DND-41 (cell line): ENCODE data around the gene ADRA2B.

Experiments
- ATAC-seq: fragments of 200-7000 bp; cut with Tn5 transposase; 3 replicates; pipeline ENCODE4 v1.9.1; 2021; ENCODE audit warnings: low read depth; ENCODE audit not compliant: insufficient read depth
- DNase-seq: peaks from one replicate; pipeline ENCODE4 v3.0.0-alpha.2; 2020
- H2AFZ ChIP-seq: 2 replicates; pipeline ENCODE4 v1.6.0; 2012; ENCODE audit warnings: low read depth, low read length
- H3K27ac ChIP-seq: 2 replicates; pipeline ENCODE4 v1.5.1; 2012; ENCODE audit warnings: low read length, inconsistent platforms
- H3K27me3 ChIP-seq: fragments of 200-600 bp; sonication (generic); 2 replicates; pipeline ENCODE4 v1.6.0; 2012; ENCODE audit warnings: low read length, mild to moderate bottlenecking, inconsistent platforms; ENCODE audit not compliant: insufficient read depth, poor library complexity
- H3K36me3 ChIP-seq: 2 replicates; pipeline ENCODE4 v1.5.1; 2012; ENCODE audit warnings: low read length, inconsistent platforms; ENCODE audit not compliant: insufficient read depth
- H3K4me1 ChIP-seq: 2 replicates; pipeline ENCODE4 v1.5.1; 2012; ENCODE audit warnings: mild to moderate bottlenecking, low read length; ENCODE audit not compliant: insufficient read depth
- H3K4me2 ChIP-seq: 2 replicates; pipeline ENCODE4 v1.6.0; 2012; ENCODE audit warnings: mild to moderate bottlenecking, moderate library complexity, low read length, inconsistent platforms; ENCODE audit not compliant: insufficient read depth
- H3K4me3 ChIP-seq, 2 experiments: fragments of 200-600 bp in 1 of 2; shearing (Covaris generic) in 1 of 2; 2 replicates each; pipeline ENCODE4 v1.5.1; 2012 to 2016; ENCODE audit warnings: inconsistent platforms in 2 of 2, low read length in 2 of 2, mild to moderate bottlenecking in 2 of 2, low read depth in 1 of 2, moderate library complexity in 1 of 2
- H3K79me2 ChIP-seq: 2 replicates; pipeline ENCODE4 v1.6.0; 2012; ENCODE audit warnings: low read length, inconsistent platforms; ENCODE audit not compliant: insufficient read depth
- H3K9ac ChIP-seq: 2 replicates; pipeline ENCODE4 v1.6.0; 2012; ENCODE audit warnings: low read depth, mild to moderate bottlenecking, inconsistent platforms, low read length, moderate library complexity
- H3K9me3 ChIP-seq: 2 replicates; pipeline ENCODE4 v1.5.1; 2012; ENCODE audit warnings: low read length, moderate library complexity, mild to moderate bottlenecking, inconsistent platforms; ENCODE audit not compliant: insufficient read depth, severe bottlenecking
- H4K20me1 ChIP-seq: 2 replicates; pipeline ENCODE4 v1.6.0; 2012; ENCODE audit warnings: low read length; ENCODE audit not compliant: insufficient read depth
- EZH2 ChIP-seq: IDR thresholded peaks from 3 replicates; pipeline ENCODE4 v1.6.1; 2012; ENCODE audit warnings: borderline replicate concordance, low read depth, mild to moderate bottlenecking, moderate library complexity, low read length, inconsistent platforms; ENCODE audit not compliant: severe bottlenecking
- TF ChIP-seq, protein P1 (sequence below): IDR thresholded peaks from 2 replicates; pipeline ENCODE4 v1.5.1; 2012; ENCODE audit warnings: borderline replicate concordance, low read length, moderate library complexity, mild to moderate bottlenecking; ENCODE audit not compliant: poor library complexity, severe bottlenecking; ENCODE audit errors: extremely low read depth

The ADRA2B gene

GRCh38 chr2:96145848-96146152 lies 29.4 kb upstream of the ADRA2B start:
- no peak for DNase-seq
- no peak for ATAC-seq
- H3K4me2 ChIP-seq: peak overlapping the region; percentile 75
- H3K27ac ChIP-seq: peak overlapping the region; percentile 86
- peak overlapping the region; percentile 21 to 66; a peak in 3 of 4 replicates for H3K4me3 ChIP-seq
- H2AFZ ChIP-seq: peak overlapping the region; percentile 90
- no peaks in the 10 kb centered on the region for H3K27me3 ChIP-seq
- H3K79me2 ChIP-seq: peaks cover 14% of the 10 kb centered on the region
- H3K36me3 ChIP-seq: peaks cover 12% of the 10 kb centered on the region
- H3K9ac ChIP-seq: peak overlapping the region; percentile 82
- TF ChIP-seq, protein P1, sequence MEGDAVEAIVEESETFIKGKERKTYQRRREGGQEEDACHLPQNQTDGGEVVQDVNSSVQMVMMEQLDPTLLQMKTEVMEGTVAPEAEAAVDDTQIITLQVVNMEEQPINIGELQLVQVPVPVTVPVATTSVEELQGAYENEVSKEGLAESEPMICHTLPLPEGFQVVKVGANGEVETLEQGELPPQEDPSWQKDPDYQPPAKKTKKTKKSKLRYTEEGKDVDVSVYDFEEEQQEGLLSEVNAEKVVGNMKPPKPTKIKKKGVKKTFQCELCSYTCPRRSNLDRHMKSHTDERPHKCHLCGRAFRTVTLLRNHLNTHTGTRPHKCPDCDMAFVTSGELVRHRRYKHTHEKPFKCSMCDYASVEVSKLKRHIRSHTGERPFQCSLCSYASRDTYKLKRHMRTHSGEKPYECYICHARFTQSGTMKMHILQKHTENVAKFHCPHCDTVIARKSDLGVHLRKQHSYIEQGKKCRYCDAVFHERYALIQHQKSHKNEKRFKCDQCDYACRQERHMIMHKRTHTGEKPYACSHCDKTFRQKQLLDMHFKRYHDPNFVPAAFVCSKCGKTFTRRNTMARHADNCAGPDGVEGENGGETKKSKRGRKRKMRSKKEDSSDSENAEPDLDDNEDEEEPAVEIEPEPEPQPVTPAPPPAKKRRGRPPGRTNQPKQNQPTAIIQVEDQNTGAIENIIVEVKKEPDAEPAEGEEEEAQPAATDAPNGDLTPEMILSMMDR: no peak
- no peak for TF ChIP-seq EZH2
- H3K9me3 ChIP-seq: no peaks in the 10 kb centered on the region
- peaks cover 59% of the 10 kb centered on the region for H3K4me1 ChIP-seq
- H4K20me1 ChIP-seq: peaks cover 11% of the 10 kb centered on the region

- peak; percentile 87 for DNase-seq
- Histone ChIP-seq H3K27me3 (no peaks in the 10 kb centered on the region), H3K4me2 (peak within 1 kb of the TSS; percentile 75), H3K79me2 (peaks cover 14% of the 10 kb centered on the region), H3K36me3 (peaks cover 12% of the 10 kb centered on the region), H3K9me3 (no peaks in the 10 kb centered on the region), H3K9ac (peak within 1 kb of the TSS; percentile 82), H3K27ac (peak within 1 kb of the TSS; percentile 86), H4K20me1 (peaks cover 11% of the 10 kb centered on the region), H3K4me1 (peaks cover 59% of the 10 kb centered on the region), H2AFZ (peak within 1 kb of the TSS; percentile 90), H3K4me3 (peak within 1 kb of the TSS; percentile 26 to 66; a peak in 3 of 4 replicates)
- no peak for TF ChIP-seq EZH2
- TF ChIP-seq, protein P1: no peak
- ATAC-seq: peak; percentile 70
Observed at GRCh38 chr2:96145036-96145847, 28.9 kb upstream of the ADRA2B start, which contains the start of gene DUSP2. Gene DUSP2 (minus strand): TSS chr2:96145440. CDS start chr2:96145354, 86 bp downstream.

DNA sequence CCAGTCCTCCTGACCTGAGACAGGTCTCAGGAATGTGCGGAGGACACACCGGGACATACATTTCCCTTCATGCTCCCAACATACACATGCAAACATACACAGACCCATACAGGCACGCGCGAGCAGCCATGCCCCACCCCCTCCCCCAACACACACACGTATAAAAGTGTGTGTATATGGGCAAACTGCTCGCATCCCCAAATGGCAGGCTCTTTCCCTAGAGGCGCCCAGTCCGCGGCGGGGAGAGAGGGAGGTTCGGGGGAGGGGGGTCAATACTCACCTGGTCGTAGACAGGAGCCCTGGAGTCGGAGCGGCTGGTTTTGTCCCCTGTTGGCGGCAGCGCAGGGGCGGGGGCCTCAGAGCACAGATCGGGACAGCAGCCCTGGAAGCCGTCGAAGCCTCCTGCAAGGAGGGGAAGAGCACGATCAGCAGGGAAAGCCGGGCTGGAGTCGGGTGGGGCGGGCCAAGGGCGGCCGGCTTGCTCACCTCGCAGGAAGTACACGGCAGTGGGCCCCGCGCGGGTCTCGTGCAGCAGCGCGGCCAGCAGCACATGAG lies 28.2 kb upstream of the ADRA2B start:
- no peak for TF ChIP-seq EZH2
- TF ChIP-seq, protein P1: no peak
- Histone ChIP-seq H3K4me2 (peak overlapping the region; percentile 75), H3K4me1 (peaks cover 59% of the 10 kb centered on the region), H3K9ac (peak overlapping the region; percentile 82), H3K36me3 (peaks cover 12% of the 10 kb centered on the region), H4K20me1 (peaks cover 11% of the 10 kb centered on the region), H3K4me3 (peak overlapping the region; percentile 26 to 66; a peak in 3 of 4 replicates), H3K9me3 (no peaks in the 10 kb centered on the region), H3K27ac (peak overlapping the region; percentile 86), H3K79me2 (peaks cover 14% of the 10 kb centered on the region), H3K27me3 (no peaks in the 10 kb centered on the region), H2AFZ (peak overlapping the region; percentile 90)
- ATAC-seq (no peak), DNase-seq (peak; percentile 48)
